Neural crest cell (in vitro differentiated cells): ENCODE measurements around the gene LGR5. TPM values are rescaled to one million over a fixed set of nuclear protein-coding genes. Genes with fewer than 3 reads are reported as not detected.

ENCODE experiments used
- DNase-seq: peaks from one replicate; pipeline ENCODE4 v3.0.0; 2021; ENCODE audit warnings: low read depth, mixed read lengths, low spot score
- H3K27ac Mint-ChIP-seq: one replicate; pipeline ENCODE4 v1.8.0; 2021; ENCODE audit warnings: mild to moderate bottlenecking, mixed read lengths; ENCODE audit not compliant: unreplicated experiment
- H3K27me3 Mint-ChIP-seq: 2 replicates; pipeline ENCODE4 v1.8.0; 2021; ENCODE audit warnings: low read depth, mild to moderate bottlenecking, mixed read lengths
- H3K36me3 Mint-ChIP-seq: 2 replicates; pipeline ENCODE4 v1.8.0; 2021; ENCODE audit warnings: low read depth, mild to moderate bottlenecking, mixed read lengths
- H3K4me1 Mint-ChIP-seq: 2 replicates; pipeline ENCODE4 v1.8.0; 2021; ENCODE audit warnings: mixed read lengths
- H3K4me3 Mint-ChIP-seq: one replicate; pipeline ENCODE4 v1.8.0; 2021; ENCODE audit warnings: mild to moderate bottlenecking, mixed read lengths
- H3K9me3 Mint-ChIP-seq: 2 replicates; pipeline ENCODE4 v1.8.0; 2021; ENCODE audit warnings: mixed read lengths
- CTCF ChIP-seq: fragments of 200-600 bp; sonication (generic); conservative IDR thresholded peaks from 2 replicates; pipeline ENCODE4 v1.5.0; 2021; ENCODE audit warnings: antibody characterized with exemption, mild to moderate bottlenecking
- total RNA-seq: library from RNA; stranded (reverse); gene quantifications from 2 replicates; pipeline ENCODE4 v1.2.1, GENCODE V29; 2021

The LGR5 gene
- total RNA-seq, 1 donor from 2014 or later: 10.3 TPM

- TF ChIP-seq CTCF: no peak
- no peak for DNase-seq
- H3K9me3 Mint-ChIP-seq: no peaks in the 10 kb centered on the region
- H3K4me3 Mint-ChIP-seq: no peak overlapping the region
- peaks cover 5% of the 10 kb centered on the region for H3K4me1 Mint-ChIP-seq
- H3K36me3 Mint-ChIP-seq: no peaks in the 10 kb centered on the region
- no peaks in the 10 kb centered on the region for H3K27me3 Mint-ChIP-seq
- no peak overlapping the region for H3K27ac Mint-ChIP-seq
Measured at GRCh38 chr12:71536939-71537622, 97.5 kb downstream of the LGR5 start.

- H3K4me3 Mint-ChIP-seq: no peak overlapping the region
- no peaks in the 10 kb centered on the region for H3K9me3 Mint-ChIP-seq
- no peak overlapping the region for H3K27ac Mint-ChIP-seq
- peaks cover 5% of the 10 kb centered on the region for H3K4me1 Mint-ChIP-seq
- no peak for TF ChIP-seq CTCF
- no peaks in the 10 kb centered on the region for H3K36me3 Mint-ChIP-seq
- DNase-seq: no peak
- H3K27me3 Mint-ChIP-seq: no peaks in the 10 kb centered on the region
Measured at GRCh38 chr12:71538807-71539206, 99.2 kb downstream of the LGR5 start.

GRCh38 chr12:71541583-71541982 lies 102.0 kb downstream of the LGR5 start:
- Mint-ChIP-seq H3K4me1 (peaks cover under 1% of the 10 kb centered on the region), H3K4me3 (no peak overlapping the region), H3K9me3 (no peaks in the 10 kb centered on the region), H3K27ac (no peak overlapping the region), H3K36me3 (no peaks in the 10 kb centered on the region), H3K27me3 (no peaks in the 10 kb centered on the region)
- no peak for DNase-seq
- no peak for TF ChIP-seq CTCF

GRCh38 chr12:71546322-71546861 lies 106.8 kb downstream of the LGR5 start:
- H3K27me3 Mint-ChIP-seq: no peaks in the 10 kb centered on the region
- H3K27ac Mint-ChIP-seq: no peak overlapping the region
- no peak overlapping the region for H3K4me3 Mint-ChIP-seq
- no peak for TF ChIP-seq CTCF
- no peak for DNase-seq
- peaks cover 11% of the 10 kb centered on the region for H3K4me1 Mint-ChIP-seq
- no peaks in the 10 kb centered on the region for H3K9me3 Mint-ChIP-seq
- no peaks in the 10 kb centered on the region for H3K36me3 Mint-ChIP-seq

GRCh38 chr12:71548893-71549292 lies 109.3 kb downstream of the LGR5 start:
- TF ChIP-seq CTCF: no peak
- no peaks in the 10 kb centered on the region for H3K9me3 Mint-ChIP-seq
- DNase-seq: no peak
- no peak overlapping the region for H3K4me3 Mint-ChIP-seq
- no peaks in the 10 kb centered on the region for H3K36me3 Mint-ChIP-seq
- H3K27ac Mint-ChIP-seq: no peak overlapping the region
- H3K4me1 Mint-ChIP-seq: peaks cover 20% of the 10 kb centered on the region
- H3K27me3 Mint-ChIP-seq: no peaks in the 10 kb centered on the region
